Astrocyte (in vitro differentiated cells and primary cell): ENCODE measurements around the gene H2BK1. TPM values are rescaled to one million over a fixed set of nuclear protein-coding genes. Genes with fewer than 3 reads are reported as not detected.

Source experiments
- DNase-seq: peaks from one replicate; pipeline ENCODE4 v3.0.0-alpha.2; 2010; ENCODE audit warnings: low read depth
- FAIRE-seq: peaks from 2 replicates; lab custom pipeline; 2011; peaks lifted over from hg19 to GRCh38; lab: Jason Lieb, UNC
- H2AFZ ChIP-seq: 2 replicates; pipeline ENCODE4 v1.6.0; 2012; ENCODE audit warnings: low read depth, low read length, inconsistent platforms
- H3K27ac ChIP-seq: 2 replicates; pipeline ENCODE4 v1.5.1; 2011; ENCODE audit warnings: low read depth, low read length, inconsistent platforms
- H3K27me3 ChIP-seq: 2 replicates; pipeline ENCODE4 v1.6.0; 2011; ENCODE audit warnings: low read length, inconsistent platforms; ENCODE audit not compliant: insufficient read depth
- H3K36me3 ChIP-seq: 2 replicates; pipeline ENCODE4 v1.5.1; 2011; ENCODE audit warnings: low read length, inconsistent platforms; ENCODE audit not compliant: insufficient read depth
- H3K4me1 ChIP-seq: 2 replicates; pipeline ENCODE4 v1.5.1; 2011; ENCODE audit warnings: low read length, inconsistent platforms; ENCODE audit not compliant: insufficient read depth
- H3K4me2 ChIP-seq: 2 replicates; pipeline ENCODE4 v1.6.0; 2012; ENCODE audit warnings: low read length, inconsistent platforms
- H3K4me3 ChIP-seq: 2 replicates; pipeline ENCODE4 v1.5.1; 2011; ENCODE audit warnings: low read depth, mild to moderate bottlenecking, low read length, inconsistent platforms; ENCODE audit not compliant: insufficient read depth
- H3K79me2 ChIP-seq: 2 replicates; pipeline ENCODE4 v1.6.0; 2012; ENCODE audit warnings: mild to moderate bottlenecking, low read length, inconsistent platforms; ENCODE audit not compliant: insufficient read depth
- H3K9ac ChIP-seq: 2 replicates; pipeline ENCODE4 v1.6.0; 2012; ENCODE audit warnings: mild to moderate bottlenecking, low read length, inconsistent platforms
- H3K9me3 ChIP-seq: 2 replicates; pipeline ENCODE4 v1.5.1; 2012; ENCODE audit warnings: low read depth, mild to moderate bottlenecking, low read length, inconsistent platforms; ENCODE audit not compliant: insufficient read depth
- H4K20me1 ChIP-seq: 2 replicates; pipeline ENCODE4 v1.6.0; 2012; ENCODE audit warnings: low read length, inconsistent platforms; ENCODE audit not compliant: insufficient read depth
- H3K27ac Mint-ChIP-seq: one replicate; pipeline ENCODE4 v1.8.0; 2021; ENCODE audit warnings: mild to moderate bottlenecking, mixed read lengths; ENCODE audit not compliant: unreplicated experiment
- H3K27me3 Mint-ChIP-seq: one replicate; pipeline ENCODE4 v1.8.0; 2021; ENCODE audit warnings: low read depth, mixed read lengths; ENCODE audit not compliant: unreplicated experiment
- H3K36me3 Mint-ChIP-seq: one replicate; pipeline ENCODE4 v1.8.0; 2021; ENCODE audit warnings: low read depth, mixed read lengths; ENCODE audit not compliant: unreplicated experiment
- H3K4me1 Mint-ChIP-seq: one replicate; pipeline ENCODE4 v1.8.0; 2021; ENCODE audit warnings: low read depth, mixed read lengths; ENCODE audit not compliant: unreplicated experiment
- H3K4me3 Mint-ChIP-seq: one replicate; pipeline ENCODE4 v1.8.0; 2021; ENCODE audit warnings: mild to moderate bottlenecking, moderate library complexity, mixed read lengths; ENCODE audit not compliant: unreplicated experiment
- H3K9me3 Mint-ChIP-seq: one replicate; pipeline ENCODE4 v1.8.0; 2021; ENCODE audit warnings: mild to moderate bottlenecking, mixed read lengths; ENCODE audit not compliant: unreplicated experiment
- CTCF ChIP-seq: IDR thresholded peaks from 2 replicates; pipeline ENCODE4 v1.5.1; 2011; ENCODE audit warnings: low read depth, mild to moderate bottlenecking, inconsistent platforms, low read length, moderate library complexity; ENCODE audit not compliant: insufficient read depth
- EZH2 ChIP-seq: IDR thresholded peaks from 2 replicates; pipeline ENCODE4 v1.6.1; 2012; ENCODE audit warnings: mild to moderate bottlenecking, low read length, inconsistent platforms; ENCODE audit not compliant: insufficient read depth
- total RNA-seq: library from RNA; stranded (reverse); gene quantifications from 2 replicates; pipeline ENCODE4 v1.2.1, GENCODE V29; 2021

H2BK1 gene
- total RNA-seq, 1 donor from 2014 or later = not detected

GRCh38 chr7:151174246-151175046, 35.8 kb downstream of the H2BK1 start:
- Histone ChIP-seq H3K9ac (no peak overlapping the region), H3K4me2 (no peak overlapping the region), H4K20me1 (peaks cover 3% of the 10 kb centered on the region), H3K36me3 (no peaks in the 10 kb centered on the region), H3K27ac (no peak overlapping the region), H3K4me1 (no peaks in the 10 kb centered on the region), H3K9me3 (no peaks in the 10 kb centered on the region), H3K4me3 (no peak overlapping the region), H3K27me3 (peaks cover 40% of the 10 kb centered on the region), H2AFZ (no peak overlapping the region), H3K79me2 (no peaks in the 10 kb centered on the region)
- DNase-seq (peak; percentile 8), FAIRE-seq (no peak)
- H3K36me3 Mint-ChIP-seq = no peaks in the 10 kb centered on the region
- H3K27ac Mint-ChIP-seq = no peak overlapping the region
- H3K27me3 Mint-ChIP-seq = peaks cover 90% of the 10 kb centered on the region
- H3K4me3 Mint-ChIP-seq = no peak overlapping the region
- peaks cover 5% of the 10 kb centered on the region for H3K9me3 Mint-ChIP-seq
- H3K4me1 Mint-ChIP-seq = no peaks in the 10 kb centered on the region
- TF ChIP-seq EZH2 (no peak), CTCF (no peak)

GRCh38 chr7:151173386-151174245, 36.7 kb downstream of the H2BK1 start:
- Mint-ChIP-seq H3K27ac (no peak overlapping the region), H3K4me1 (no peaks in the 10 kb centered on the region), H3K27me3 (peaks cover 90% of the 10 kb centered on the region), H3K4me3 (no peak overlapping the region), H3K36me3 (no peaks in the 10 kb centered on the region), H3K9me3 (peaks cover 7% of the 10 kb centered on the region)
- Histone ChIP-seq H3K79me2 (no peaks in the 10 kb centered on the region), H3K9ac (no peak overlapping the region), H3K27ac (no peak overlapping the region), H3K4me1 (no peaks in the 10 kb centered on the region), H3K27me3 (peaks cover 42% of the 10 kb centered on the region), H2AFZ (no peak overlapping the region), H3K4me3 (no peak overlapping the region), H3K9me3 (no peaks in the 10 kb centered on the region), H4K20me1 (peaks cover 6% of the 10 kb centered on the region), H3K4me2 (no peak overlapping the region), H3K36me3 (no peaks in the 10 kb centered on the region)
- no peak for DNase-seq
- no peak for FAIRE-seq
- TF ChIP-seq CTCF (no peak), EZH2 (no peak)
